HG03139 (cell line): ENCODE measurements around the gene KCNC2.

Experiments used
- ATAC-seq: cut with Tn5 transposase; IDR thresholded peaks from one replicate; pipeline ENCODE4 v1.9.1; 2021; ENCODE audit not compliant: unreplicated experiment

KCNC2 gene

DNA sequence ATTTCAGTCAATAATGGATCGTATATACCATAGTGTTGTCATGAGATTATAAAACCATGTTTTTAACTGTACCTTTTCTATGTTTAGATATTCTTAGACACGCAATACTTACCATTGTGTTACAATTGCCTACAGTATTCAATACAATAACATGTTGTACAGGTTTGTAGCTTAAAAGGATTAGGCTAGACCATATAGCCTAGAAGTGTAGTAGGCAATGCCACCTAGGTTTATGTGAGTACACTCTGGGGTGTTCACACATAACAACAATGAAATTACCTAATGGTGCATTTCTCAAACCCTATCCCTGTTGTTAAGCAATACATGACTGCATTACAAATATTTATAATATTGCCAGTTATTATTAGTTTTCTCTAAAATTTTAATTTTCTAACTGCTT lies 144.2 kb downstream of the KCNC2 start:
- ATAC-seq: no peak

DNA sequence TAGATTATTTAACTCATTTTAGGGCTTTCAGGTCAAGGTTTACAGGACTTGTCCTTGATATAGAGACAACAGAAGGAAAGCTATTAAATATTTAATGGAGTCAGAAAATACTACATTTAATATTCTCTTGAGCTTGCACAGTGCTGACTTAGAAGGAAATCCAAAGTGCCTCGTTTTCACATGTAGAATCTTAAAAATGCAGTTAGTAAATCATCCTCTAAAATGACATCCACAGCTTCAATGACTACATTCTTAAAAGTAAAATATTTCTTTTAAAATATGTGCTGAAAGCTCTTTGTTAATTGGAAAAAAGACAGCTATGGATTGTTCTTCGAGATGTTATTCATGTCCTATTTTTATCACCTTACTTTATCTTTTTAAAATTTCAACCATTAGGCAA lies 146.9 kb downstream of the KCNC2 start:
- no peak for ATAC-seq

DNA sequence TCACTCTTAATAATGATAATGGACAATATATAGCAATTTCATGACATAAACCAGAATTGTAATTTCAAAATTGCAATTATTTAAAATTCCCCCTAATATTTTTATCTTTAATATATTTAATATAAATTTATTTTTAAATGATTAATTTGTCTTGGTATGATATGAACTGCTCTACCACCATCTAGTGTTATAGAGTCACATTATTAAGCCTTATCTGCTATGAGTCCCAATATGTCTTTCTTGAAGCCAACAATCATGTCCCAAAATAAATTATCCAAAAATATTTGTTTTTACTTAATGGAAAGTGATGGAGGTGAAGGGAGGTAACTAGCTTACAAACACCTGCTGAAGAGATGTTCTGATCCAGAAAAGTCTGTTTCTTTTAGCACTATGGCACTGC lies 151.4 kb downstream of the KCNC2 start:
- ATAC-seq: no peak

DNA sequence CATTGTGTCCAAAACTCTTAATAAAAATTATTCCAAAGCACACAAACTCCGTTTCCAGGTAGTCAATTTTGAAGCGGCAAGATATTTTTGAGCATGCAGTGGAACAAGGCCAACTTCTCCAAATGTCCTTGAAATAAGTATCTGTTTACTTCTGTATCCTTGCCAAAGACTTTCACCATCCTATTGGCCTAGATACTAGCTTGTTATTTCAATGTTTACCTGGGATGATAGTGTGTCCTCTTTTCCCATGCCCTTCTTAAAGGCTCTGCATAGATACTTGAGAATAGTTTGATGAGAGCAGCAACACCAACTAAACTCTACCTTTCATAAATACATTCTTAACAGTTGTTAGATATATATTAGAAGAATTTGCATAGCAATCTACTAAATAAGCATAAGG lies 160.9 kb downstream of the KCNC2 start:
- no peak for ATAC-seq

DNA sequence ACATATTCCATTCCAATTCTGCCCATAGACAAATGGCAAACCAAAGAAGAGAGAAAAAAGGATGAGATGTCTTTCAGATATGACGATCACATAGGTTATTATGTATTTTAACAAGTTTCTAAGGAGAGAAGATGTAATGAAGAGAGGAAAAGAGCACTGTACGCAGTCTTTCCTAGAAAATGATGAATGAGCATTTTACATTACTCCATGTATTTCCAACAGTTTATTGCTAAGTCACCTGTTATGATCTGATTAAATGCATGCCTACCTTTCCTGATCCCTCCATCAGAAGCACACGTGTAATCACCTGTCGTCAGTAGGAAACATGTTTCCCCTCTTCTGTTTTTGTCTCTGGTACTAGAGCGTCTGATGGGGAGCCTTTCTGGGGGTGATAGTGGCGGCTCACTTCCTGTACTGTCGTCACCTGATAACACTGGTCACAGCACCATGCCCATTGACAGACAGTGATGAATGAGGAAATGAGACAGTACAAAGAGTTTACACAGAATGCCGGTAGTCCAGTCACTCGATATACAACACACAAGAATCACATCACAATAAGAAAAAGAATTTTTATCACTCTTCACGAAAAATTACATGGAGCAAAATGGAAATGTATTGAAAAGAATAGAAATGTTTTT lies 161.6 kb downstream of the KCNC2 start:
- ATAC-seq: no peak

DNA sequence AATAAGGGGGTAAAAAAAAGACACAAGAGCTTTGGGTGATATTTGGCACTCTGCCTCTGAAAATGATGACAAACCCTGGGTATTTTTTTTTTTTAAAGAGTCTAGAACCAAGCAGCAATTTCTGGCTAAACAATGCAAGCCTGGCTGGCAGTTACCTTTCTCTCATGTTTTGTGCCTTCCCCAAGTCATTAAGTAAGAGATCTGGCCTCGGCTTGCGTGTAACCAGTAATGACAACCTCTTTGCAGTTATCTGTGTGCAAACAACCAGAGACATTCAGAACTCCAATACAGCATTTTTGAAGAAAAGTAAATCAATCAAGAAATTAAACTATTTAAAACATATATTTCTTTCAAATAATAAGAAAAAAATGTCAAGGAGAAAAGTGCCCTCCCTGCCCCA lies 167.5 kb downstream of the KCNC2 start:
- ATAC-seq: no peak

DNA sequence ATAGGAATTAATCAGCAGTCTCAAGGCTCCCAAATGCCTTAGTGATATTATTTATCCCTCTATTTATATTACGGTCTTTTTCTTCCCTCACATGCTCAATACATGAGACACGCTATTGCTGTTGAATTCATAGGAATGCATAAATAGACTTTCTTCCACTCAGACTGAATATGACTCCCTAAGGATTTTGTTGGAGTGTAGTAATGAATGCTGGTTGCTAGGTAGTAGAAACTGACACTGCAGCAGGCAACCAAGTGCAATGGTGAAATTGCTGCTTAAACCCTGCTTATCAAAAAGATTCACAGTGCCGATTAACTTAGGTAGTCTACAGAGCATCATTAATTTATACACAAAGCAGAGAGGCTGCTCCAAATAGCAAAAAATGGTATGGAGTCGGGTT lies 168.2 kb downstream of the KCNC2 start:
- no peak for ATAC-seq

DNA sequence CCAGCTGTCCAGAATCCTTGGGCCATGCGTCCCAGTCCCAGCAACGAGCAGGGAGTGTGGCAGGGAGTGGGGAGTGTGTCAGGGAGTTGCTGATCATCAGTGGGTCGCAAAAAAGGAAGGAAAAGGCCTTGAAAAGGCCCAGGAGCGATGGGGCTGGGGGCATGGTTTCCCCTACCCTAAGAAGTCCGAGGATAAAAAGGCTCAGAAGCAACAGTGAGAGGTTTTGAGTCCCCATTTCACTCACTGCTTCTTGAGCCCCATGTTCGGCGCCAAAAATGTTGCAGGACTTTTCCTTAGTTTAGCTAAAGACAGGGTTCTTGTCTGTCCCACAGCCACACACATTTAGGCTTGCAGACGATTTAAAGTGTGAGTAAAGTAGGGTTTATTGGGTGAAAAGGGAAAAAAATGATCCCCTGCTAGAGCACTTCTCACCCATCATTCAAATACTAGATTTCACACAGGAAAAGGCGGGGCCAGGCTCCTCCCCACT lies 189.5 kb downstream of the KCNC2 start:
- no peak for ATAC-seq

DNA sequence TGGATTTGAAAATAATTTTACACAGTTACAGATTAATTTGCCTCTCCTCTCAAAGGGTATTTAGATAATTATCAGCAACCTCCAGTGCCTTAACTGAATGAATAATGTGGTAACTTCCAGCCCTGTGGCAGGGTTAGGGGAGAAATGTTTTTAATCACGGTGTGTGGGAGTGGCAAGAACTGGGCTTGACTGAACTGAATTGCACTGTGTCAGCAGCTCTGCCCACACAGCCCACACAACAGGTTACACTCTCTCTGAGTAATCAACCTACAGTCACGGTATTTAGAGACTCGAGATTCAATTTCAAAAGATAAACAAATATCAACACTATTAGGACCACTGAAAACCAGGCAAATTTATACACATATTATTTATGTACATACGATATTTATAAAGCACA lies 198.5 kb downstream of the KCNC2 start:
- ATAC-seq: no peak

DNA sequence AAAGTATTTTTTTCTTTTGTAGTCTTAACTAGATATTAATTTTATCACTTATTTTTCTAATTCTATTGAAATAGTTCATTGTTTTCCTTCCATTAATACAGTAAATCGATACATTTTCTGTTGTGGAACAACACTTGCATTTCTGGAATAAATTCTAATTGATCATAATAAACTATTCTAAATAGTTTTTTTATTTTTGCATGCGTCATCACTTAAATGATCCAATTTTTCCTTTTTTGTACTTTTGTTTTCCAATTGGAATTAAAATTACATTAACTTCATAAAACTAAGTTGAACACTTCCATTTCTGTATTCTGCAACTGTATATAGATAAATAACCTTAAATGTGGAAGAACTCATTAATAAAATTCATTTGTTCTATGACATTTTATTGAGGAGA lies 202.5 kb downstream of the KCNC2 start:
- ATAC-seq: no peak

DNA sequence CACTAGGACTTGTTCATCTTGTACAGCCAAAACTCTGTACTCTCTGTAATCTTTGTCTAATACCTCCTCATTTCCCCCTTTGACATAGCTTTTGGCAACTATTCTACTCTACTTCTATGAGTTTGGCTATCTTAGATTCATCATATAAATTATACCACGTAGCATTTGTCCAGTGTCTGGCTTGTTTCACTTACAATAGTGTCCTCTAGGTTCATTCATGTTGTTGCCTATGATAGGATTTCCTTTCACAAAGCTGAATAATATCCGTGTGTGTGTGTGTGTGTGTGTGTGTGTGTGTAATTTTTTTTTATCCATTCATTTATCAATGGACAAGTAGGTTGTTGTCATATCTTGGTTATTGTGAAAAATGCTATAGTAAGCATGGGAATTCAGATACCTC lies 209.5 kb downstream of the KCNC2 start:
- ATAC-seq: no peak

DNA sequence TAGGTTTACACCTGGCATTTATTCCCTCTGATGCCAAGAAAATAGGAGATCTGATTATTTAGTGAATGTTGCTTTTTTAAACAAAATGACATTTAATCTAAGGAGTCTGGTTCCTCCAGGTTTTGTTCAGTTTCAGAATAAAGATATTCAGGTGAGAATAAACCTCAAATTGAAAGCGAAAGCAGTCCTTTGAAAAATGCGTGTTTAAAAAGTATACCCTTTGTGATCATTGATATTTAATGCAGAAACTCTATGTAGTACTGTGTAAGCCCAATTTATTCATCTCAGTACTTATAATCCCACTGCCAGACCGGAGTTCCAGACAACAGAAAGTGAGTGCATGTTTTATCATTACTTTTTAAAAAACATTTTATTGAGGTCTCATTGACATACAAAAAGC lies 210.2 kb downstream of the KCNC2 start:
- ATAC-seq: no peak
